ENCODE measurements around the gene MEIOB.

DNA sequence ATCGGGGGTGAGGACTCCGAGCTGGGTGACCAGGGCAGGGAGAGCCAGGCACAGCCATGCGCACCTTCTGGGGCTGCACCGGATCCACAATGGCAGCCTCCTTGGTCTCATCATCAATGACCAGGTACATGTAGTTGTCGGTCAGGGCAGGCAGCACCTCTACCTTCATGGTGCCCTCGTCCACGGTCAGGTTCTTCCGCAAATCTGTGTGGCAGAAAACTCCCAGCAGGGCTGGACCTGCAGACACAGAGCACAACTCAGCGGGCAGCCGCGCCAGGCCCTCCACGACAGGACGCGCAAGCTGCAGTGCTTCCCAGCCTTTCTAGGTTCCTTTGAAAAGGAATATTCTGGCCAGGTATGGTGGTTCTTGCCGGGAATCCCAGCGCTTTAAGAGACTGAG, 49.2 kb downstream of the MEIOB start:
- TF ChIP-seq POLR2A (IDR thresholded peaks at IDR 0.05; ENCODE audit: low read length) (no peak), GATA1 (IDR thresholded peaks at IDR 0.05; ENCODE audit: low read depth, low read length) (no peak)

Data from erythroblast (primary cell).